Measurements from ENCODE around the gene TNRC6C.

Gene TNRC6C

GRCh38 chr17:78013683-78014467, 55.4 kb downstream of the TNRC6C start:
- DNase-seq (ENCODE audit: low read depth), result no peak

DNA sequence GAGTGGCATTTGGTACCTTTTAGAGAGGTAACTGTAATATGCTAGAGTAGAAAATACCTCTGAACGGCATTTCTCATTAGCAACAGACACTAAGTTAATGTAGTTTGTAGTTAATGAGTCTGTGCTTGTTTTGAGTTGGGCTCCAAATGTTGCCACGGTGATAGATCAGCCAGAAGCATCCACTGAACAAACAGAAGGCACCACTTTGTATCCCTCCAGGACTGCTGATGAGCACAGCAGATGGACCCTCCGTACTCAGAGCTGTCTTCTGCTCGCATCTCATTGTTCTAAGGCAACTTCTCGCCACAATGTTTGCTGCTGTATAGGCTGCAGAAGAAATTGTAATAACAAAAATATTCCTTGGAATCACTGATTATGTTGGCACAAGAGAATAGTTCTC, 56.1 kb downstream of the TNRC6C start:
- no peak for DNase-seq (ENCODE audit: low read depth)

DNA sequence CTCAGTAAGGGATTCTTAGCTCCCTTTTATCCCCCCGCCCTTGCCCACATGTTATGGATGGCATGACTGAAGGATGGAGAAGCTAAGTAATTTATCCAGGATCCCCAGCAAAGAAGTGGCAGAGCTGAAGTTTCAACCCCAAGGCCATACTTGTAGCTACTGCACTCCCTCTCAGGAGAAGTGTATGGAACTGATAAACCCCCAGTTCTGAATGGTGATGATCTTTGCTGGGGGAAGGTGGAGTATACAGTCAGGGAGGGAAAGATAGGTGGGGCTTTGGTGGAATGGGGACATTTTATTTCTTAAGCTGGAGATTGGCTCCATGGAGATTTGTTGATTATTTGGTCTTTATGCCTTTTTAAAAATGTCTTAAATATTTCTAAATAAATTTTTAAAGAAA, 58.3 kb downstream of the TNRC6C start:
- DNase-seq (ENCODE audit: low read depth), result no peak

- no peak for DNase-seq (ENCODE audit: low read depth)
Observed at GRCh38 chr17:78019367-78019975, 61.0 kb downstream of the TNRC6C start.

DNA sequence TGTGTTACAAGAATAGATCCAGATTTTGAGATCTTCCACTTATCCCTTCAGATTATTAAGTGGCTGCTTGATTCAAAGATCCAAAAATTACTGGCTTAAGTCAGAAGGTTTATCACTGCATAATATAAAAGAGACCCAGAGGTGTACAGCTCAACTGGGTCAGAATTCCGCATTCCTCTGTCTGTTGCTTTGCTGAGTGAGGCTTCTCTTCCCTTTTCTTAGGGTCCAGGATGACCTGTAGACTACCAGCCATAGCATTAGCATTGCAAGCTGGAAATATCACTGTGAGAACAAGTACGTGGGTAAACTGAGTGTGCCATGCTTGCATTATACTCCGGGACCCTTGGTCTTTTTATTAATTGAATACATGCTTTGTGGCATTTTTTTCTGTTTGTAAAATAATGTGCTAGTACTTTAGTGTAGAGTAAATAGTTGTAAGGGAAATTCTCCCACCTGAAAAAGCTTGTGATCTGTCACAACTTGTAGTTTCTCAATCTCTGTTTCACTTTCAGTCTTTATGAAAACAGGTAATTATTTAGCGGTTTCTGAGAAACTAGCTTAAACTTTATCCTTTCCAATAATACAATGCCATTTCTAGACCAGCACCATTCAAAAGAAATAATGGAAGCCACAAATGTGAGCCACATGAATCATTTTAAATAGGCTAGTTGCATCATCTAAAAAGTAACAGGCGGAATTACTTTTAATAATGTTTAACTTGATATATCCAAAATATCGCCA, 61.6 kb downstream of the TNRC6C start:
- DNase-seq (ENCODE audit: low read depth), result no peak

DNA sequence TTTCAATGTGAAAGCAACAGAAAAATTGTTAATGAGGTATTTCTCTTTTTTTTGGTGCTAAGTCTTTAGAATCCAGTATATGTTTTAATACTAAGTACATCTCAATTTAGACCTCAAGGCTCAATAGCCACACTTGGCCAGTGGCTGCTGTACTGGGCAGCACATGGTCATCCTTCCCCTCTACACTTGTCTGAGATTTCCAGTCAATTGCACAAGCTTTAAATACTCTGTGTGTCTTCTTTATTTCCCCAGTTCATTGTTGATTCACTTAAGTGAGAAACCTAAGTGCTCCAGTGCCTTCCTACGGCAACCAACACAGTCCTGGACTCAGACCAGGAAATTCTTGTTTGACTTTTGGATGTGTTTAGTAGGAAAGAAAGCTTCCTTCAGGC, 62.2 kb downstream of the TNRC6C start:
- no peak for DNase-seq (ENCODE audit: low read depth)

DNA sequence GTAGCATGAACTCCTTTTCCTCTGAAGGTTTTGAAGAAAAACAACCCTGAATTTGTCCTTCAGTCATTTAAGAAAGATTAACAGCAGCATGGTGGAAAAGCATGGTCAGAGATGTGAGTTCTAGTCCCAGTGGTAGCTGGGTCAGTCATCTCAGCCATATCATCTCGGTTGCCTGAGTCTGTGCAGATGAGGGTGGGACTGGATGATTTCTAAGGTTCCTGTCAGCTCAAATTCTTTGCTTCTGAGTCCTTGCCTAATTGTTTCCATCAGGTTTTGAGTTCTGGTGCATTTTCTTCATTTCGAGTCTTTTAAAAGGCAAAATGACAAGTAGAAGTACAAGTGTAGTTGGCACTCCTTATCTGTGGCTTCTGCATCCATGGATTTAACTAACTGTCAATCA, 63.9 kb downstream of the TNRC6C start:
- DNase-seq (ENCODE audit: low read depth), result no peak

GRCh38 chr17:78023042-78023441, 64.5 kb downstream of the TNRC6C start:
- DNase-seq (ENCODE audit: low read depth), result no peak

DNA sequence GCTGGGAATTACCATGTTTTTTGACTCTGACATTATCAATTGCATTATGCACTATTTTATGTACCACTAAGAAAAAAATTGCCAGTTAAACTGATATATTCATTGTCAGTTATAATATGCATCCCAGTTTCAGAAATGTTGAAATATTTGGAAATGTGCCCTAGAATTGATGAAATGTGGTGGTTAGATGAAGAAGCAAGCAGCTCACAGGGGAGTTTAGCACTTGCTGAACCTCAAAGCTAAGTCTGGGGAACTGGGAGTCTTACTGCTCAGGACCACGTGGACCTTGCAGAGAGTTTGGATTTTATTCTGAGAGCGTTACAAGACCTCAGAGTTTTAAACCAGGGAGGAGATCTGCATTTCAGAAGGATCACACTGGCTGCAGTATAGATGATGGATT, 67.9 kb downstream of the TNRC6C start:
- DNase-seq (ENCODE audit: low read depth), result no peak

DNA sequence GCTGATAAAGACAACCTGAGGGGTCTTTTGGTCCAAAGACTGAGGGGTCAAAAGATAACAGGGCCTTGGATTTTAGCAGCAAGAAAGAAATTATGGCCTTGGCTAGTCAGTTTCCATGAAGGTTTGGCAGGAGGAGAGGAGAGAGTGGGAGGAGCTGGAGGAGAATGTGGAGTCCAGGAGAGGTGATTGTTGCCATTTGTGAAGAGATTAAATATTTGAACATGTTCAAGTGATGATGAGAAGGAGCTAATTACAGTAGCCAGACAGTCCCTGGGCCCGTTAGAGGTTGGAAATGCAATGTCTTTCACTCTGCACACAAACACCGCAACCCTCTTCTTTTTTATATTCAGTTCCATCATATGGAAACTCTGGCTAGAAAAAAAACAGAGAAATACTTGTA, 68.6 kb downstream of the TNRC6C start:
- no peak for DNase-seq (ENCODE audit: low read depth)

DNA sequence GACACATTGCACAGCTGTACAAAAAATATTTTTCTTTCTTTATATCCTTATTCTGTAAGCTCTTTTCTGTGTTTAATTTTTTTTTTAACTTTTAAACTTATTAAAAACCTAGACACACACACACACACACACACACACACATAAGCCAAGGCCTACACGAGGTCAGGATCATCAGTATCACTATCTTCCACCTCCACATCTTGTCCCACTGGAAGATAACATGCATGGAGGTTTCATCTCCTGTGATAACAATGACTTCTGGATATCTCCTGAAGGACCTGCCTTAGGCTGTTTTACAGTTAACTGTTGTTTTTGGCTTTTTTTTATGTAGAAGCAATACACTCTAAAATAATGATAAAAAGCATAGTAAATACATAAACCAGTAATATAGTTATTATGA, 71.2 kb downstream of the TNRC6C start:
- no peak for DNase-seq (ENCODE audit: low read depth)

DNA sequence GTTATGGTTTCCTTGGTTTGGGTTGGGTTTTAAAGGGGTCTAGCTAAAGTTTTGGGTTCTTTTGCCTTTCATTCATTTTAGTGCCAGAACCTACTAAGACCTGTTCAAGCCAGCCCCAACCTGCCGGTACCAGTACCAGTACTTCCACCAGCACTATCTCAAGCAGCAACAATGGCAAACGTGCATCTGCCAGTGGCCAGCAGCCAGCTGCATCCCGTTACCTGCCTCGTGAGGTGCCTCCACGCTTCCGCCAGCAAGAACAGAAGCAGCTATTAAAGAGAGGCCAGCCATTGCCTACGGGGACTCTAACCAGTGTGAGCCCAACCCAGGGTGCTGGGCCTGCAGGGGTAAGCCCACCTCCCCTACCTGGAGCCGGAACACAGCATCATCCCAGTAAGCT, 72.9 kb downstream of the TNRC6C start:
- no peak for DNase-seq (ENCODE audit: low read depth)

DNA sequence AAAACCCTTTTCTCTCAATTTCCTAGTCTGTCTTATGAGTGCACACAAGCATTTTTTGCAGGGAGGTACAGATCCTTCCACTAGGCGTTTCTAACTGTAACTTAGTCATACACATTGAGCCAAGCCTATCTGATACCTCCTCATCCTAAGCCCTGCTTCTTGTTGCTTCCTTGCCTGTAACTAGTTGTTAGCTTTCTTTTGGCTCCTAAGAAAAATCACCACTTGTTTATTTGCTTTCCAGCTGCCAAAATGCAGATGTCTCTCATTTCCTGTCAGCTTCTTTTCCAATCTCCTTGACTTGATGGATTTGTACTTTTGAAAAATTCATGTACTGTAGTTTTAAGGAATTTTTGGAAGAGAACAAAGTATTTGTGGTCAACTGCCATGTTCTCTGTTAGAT, 73.7 kb downstream of the TNRC6C start:
- no peak for DNase-seq (ENCODE audit: low read depth)

DNA sequence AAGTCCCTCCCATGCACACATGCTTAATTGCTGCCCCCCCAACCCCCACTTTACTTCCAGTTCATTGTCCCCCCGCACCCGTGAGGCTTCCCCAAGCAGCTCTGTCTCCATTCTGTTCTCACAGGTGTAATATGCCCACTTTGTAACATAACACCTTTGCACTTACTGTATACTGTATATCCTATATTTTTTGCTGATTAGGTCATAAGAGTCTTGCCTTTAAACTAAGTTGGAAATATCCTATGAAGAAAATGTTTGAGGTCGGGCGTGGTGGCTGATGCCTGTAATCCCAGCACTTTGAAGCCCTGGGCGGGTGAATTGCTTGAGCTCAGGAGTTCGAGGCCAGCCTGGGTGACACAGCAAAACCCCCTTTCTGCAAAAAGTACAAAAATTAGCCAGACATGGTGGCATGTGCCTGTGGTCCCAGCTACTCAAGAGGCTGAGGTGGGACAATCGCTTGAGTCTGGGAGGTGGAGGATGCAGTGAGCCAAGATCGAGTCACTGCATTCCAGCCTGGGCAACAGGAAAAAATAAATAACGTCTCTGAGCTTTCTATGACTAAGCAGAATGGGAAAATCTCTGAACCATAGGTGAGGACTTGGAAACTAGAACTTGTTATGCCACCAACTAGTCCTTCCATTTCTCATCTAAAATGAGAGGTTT, 76.1 kb downstream of the TNRC6C start:
- DNase-seq (ENCODE audit: low read depth), result no peak

- DNase-seq (ENCODE audit: low read depth), result no peak
Observed at GRCh38 chr17:78037280-78037679, 78.8 kb downstream of the TNRC6C start.

- DNase-seq (ENCODE audit: low read depth), result no peak
Observed at GRCh38 chr17:78038748-78039288, 80.3 kb downstream of the TNRC6C start.

GRCh38 chr17:78039581-78039980, 81.1 kb downstream of the TNRC6C start:
- no peak for DNase-seq (ENCODE audit: low read depth)

- DNase-seq (ENCODE audit: low read depth), result no peak
Observed at GRCh38 chr17:78040440-78041385, 82.2 kb downstream of the TNRC6C start.

DNA sequence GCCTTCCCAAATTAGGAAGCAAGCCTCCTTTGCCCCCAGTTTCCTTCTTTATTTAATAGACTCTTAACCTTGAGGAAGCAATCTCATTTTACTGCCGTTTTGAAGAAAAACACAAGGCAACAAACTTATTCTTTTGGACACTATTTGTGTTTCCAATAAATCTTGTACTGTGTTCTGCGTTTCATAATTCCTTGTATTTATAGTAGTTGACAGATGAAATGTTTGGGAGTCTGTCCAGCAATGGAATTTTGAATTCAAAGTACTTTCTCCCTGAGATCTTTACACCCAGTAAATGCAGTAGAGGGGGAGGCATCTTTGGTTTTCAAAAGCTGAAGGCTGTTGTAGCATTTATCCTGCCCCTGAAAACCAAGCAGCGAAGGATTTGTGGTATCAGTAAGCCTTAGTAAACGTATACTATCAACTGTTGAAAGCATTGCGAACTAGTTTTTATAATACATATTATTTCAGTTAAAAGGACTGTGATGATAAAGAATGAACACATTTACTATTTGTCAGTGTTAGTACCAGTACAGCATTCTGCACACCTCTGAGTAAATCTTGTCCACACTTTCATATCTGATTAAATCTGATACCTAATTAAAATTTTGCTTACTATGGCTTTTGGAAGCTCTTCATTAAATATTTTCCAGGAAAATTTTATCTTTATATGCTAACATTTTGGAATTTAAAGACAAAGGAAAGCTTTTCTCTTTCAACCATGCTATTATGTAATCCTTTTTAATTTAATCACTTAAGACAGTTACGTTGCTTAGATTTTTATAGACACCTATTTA, 83.1 kb downstream of the TNRC6C start:
- no peak for DNase-seq (ENCODE audit: low read depth)

GRCh38 chr17:78042542-78042941, 84.0 kb downstream of the TNRC6C start:
- no peak for DNase-seq (ENCODE audit: low read depth)

All from activated T-helper 9 cell treated with anti-CD3 and anti-CD28 coated beads, Interleukin-2, amount 50 U/mL, for 16 hours (primary cell).